Measurements from ENCODE around the gene WWC2. TPM values are rescaled to one million over a fixed set of nuclear protein-coding genes. Genes with fewer than 3 reads are reported as not detected.

WWC2 gene
- total RNA-seq, 6 experiments from 2014 or later, result 86.3 to 114 (median 95.2) TPM

DNA sequence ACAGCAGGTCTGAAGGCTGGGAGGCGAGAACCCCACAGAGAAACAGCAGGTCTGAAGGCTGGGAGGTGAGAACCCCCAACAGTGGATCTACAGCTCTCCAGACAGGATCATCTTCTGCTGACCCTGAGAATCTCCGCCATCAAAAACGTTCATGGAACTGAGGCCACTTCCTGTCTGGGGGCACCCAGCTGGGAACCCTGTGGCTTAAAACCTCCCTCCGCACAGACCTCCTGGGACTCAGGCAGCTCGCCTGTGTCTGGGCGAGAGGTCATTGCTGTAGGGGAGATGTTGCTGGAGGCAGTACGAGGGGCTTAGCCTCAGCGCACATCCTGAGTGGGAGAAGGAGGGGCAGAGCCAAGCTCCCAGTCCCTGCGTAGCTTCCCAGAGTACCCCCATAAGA is 238.3 kb downstream of the WWC2 start:
- Mint-ChIP-seq H3K4me3 (no peak overlapping the region), H3K27ac (no peak overlapping the region), H3K36me3 (ENCODE audit: low read depth) (peaks cover 14% of the 10 kb centered on the region), H3K9me3 (peaks cover 10% of the 10 kb centered on the region; the same call in 1 of the 2 replicates), H3K4me1 (ENCODE audit: low read depth) (peaks cover 37% of the 10 kb centered on the region), H3K27me3 (ENCODE audit: insufficient read depth) (peaks cover 8% of the 10 kb centered on the region)
- DNase-seq, result no peak
- TF ChIP-seq, protein P1, sequence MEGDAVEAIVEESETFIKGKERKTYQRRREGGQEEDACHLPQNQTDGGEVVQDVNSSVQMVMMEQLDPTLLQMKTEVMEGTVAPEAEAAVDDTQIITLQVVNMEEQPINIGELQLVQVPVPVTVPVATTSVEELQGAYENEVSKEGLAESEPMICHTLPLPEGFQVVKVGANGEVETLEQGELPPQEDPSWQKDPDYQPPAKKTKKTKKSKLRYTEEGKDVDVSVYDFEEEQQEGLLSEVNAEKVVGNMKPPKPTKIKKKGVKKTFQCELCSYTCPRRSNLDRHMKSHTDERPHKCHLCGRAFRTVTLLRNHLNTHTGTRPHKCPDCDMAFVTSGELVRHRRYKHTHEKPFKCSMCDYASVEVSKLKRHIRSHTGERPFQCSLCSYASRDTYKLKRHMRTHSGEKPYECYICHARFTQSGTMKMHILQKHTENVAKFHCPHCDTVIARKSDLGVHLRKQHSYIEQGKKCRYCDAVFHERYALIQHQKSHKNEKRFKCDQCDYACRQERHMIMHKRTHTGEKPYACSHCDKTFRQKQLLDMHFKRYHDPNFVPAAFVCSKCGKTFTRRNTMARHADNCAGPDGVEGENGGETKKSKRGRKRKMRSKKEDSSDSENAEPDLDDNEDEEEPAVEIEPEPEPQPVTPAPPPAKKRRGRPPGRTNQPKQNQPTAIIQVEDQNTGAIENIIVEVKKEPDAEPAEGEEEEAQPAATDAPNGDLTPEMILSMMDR (IDR thresholded peaks at IDR 0.05), result no peak

DNA sequence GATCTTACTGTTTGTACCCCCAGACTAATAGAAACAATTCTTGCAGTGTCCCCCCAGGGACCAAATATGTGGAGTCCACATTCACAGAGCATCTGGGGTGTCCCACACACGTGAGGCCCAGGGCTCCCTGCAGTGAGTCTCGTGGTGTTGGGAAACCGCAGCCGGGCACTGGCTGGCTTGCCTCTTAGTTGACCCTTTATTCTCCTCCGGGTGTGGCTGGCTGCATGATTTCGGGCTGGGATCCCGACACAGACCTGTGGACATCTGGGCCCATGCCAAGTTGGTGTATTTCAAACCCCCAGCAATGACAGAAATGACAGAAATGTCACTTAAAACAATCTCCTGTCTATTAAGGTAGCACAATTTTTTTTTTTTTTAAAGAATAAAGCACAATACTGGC is 238.8 kb downstream of the WWC2 start:
- H3K27ac Mint-ChIP-seq, result no peak overlapping the region

DNA sequence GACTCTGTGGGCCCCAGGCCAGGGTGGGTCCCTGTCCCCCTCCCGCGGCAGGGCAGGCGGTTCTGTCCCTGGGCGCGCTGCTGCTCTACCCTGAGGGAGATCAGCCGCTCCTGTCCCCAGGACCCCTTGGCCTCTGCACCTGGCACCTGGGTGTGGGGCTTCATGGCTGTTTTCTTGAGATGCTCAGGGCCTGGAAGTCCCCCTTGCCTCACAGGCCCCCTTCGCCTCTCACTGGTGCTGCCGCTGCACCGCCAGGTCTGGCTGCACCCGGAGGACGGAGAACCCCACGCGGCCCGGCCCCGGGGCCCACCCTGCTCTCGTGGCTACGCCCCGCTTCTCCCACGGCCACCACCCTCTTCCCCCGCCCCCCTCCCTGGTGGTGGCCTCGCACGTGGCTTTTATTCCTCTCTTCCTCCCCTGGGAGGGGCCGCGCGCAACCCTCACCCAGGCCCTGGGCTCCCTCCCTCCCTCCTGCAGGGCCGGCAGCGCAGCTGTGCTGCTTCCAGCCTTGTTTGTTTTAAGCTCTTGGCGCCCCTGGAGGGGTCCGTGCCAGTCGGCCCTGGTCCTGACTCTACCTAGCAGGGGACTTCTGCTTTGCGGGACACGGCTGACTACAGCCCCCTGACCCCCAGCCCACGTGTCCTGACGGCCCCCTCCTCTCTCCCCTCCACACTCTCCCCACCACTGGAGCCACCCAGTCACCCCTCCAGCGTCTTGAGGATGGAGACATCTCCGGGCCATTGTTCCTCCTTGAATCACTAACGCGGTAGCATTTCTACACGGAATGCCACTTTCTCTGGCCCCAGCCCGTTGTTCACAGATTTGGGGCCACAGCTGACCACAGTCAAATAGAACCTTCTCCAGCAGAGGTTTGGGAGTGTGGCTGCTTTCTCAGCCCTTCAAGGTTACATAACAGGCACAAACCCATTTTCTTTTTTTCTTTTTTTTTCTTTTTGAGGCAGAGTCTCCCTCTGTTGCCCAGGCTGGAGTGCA is 243.8 kb downstream of the WWC2 start:
- Mint-ChIP-seq H3K27me3 (ENCODE audit: insufficient read depth) (peaks cover 6% of the 10 kb centered on the region), H3K36me3 (ENCODE audit: low read depth) (peaks cover 3% of the 10 kb centered on the region; the same call in 1 of the 2 replicates), H3K4me3 (no peak overlapping the region), H3K9me3 (no peaks in the 10 kb centered on the region), H3K4me1 (ENCODE audit: low read depth) (peaks cover 19% of the 10 kb centered on the region), H3K27ac (no peak overlapping the region)
- DNase-seq, result no peak
- TF ChIP-seq, protein P1 (IDR thresholded peaks at IDR 0.05), result no peak

More for the DNA sequence above, 238.8 kb downstream of the WWC2 start:
- no peak overlapping the region for H3K4me3 Mint-ChIP-seq
- peaks cover 37% of the 10 kb centered on the region for H3K4me1 Mint-ChIP-seq (ENCODE audit: low read depth)
- peaks cover 8% of the 10 kb centered on the region; the same call in 1 of the 2 replicates for H3K9me3 Mint-ChIP-seq
- TF ChIP-seq, protein P1 (IDR thresholded peaks at IDR 0.05), result no peak
- H3K27me3 Mint-ChIP-seq (ENCODE audit: insufficient read depth), result peaks cover 8% of the 10 kb centered on the region
- DNase-seq, result no peak
- peaks cover 9% of the 10 kb centered on the region for H3K36me3 Mint-ChIP-seq (ENCODE audit: low read depth)

DNA sequence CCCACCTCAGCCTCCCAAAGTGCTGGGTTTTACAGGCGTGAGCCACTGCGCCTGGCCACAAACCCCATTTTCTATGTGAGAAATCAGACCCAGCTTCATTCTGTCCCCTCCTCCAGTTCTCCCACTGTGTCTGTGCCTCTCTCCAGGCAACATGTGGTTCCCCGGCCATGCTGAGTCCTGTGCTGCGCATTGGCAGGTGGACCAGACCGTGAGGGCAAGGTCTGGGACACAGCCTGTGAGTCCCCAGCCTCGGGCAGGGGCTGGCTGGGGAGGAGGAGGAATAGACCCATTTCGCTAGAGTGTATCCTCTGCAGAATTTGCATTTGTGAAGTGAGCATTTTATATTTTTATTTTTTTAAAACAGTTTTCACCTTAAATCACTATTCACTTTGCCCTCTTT is 244.7 kb downstream of the WWC2 start:
- peaks cover 23% of the 10 kb centered on the region for H3K4me1 Mint-ChIP-seq (ENCODE audit: low read depth)
- DNase-seq, result no peak
- peaks cover 5% of the 10 kb centered on the region for H3K27me3 Mint-ChIP-seq (ENCODE audit: insufficient read depth)
- peaks cover 7% of the 10 kb centered on the region for H3K36me3 Mint-ChIP-seq (ENCODE audit: low read depth)
- H3K4me3 Mint-ChIP-seq, result no peak overlapping the region
- H3K27ac Mint-ChIP-seq, result no peak overlapping the region
- TF ChIP-seq, protein P1 (IDR thresholded peaks at IDR 0.05), result no peak
- H3K9me3 Mint-ChIP-seq, result no peaks in the 10 kb centered on the region

- Mint-ChIP-seq H3K36me3 (ENCODE audit: low read depth) (peaks cover 7% of the 10 kb centered on the region), H3K4me3 (no peak overlapping the region), H3K27me3 (ENCODE audit: insufficient read depth) (peaks cover 5% of the 10 kb centered on the region), H3K9me3 (no peaks in the 10 kb centered on the region), H3K27ac (no peak overlapping the region), H3K4me1 (ENCODE audit: low read depth) (peaks cover 32% of the 10 kb centered on the region)
- no peak for DNase-seq
- TF ChIP-seq, protein P1 (IDR thresholded peaks at IDR 0.05), result no peak
These were observed 245.6 kb downstream of the WWC2 start for GRCh38 chr4:183344523-183345255.

Data from HFFc6 (cell line).